Retinal pigment epithelial cell (primary cell): Measurements from ENCODE around the gene SPEF2.

ENCODE experiments used
- DNase-seq: peaks from one replicate; pipeline ENCODE4 v3.0.0-alpha.2; 2010; ENCODE audit warnings: low read depth
- H3K4me3 ChIP-seq: 2 replicates; pipeline ENCODE4 v1.5.1; 2011; ENCODE audit warnings: mild to moderate bottlenecking, low read length, control low read depth, moderate library complexity
- CTCF ChIP-seq: conservative IDR thresholded peaks from 2 replicates; pipeline ENCODE4 v1.5.1; 2011; ENCODE audit warnings: low read depth, low read length, control low read depth, inconsistent platforms

Gene SPEF2

GRCh38 chr5:35823347-35824098, 205.9 kb downstream of the SPEF2 start:
- no peak overlapping the region for H3K4me3 ChIP-seq
- DNase-seq = no peak
- TF ChIP-seq CTCF = no peak

- no peak overlapping the region for H3K4me3 ChIP-seq
- TF ChIP-seq CTCF = no peak
- no peak for DNase-seq
Measured at GRCh38 chr5:35826056-35826455, 208.4 kb downstream of the SPEF2 start.

GRCh38 chr5:35826554-35826953, 208.9 kb downstream of the SPEF2 start:
- no peak overlapping the region for H3K4me3 ChIP-seq
- DNase-seq = no peak
- TF ChIP-seq CTCF = no peak

- TF ChIP-seq CTCF = no peak
- H3K4me3 ChIP-seq = no peak overlapping the region
- DNase-seq = no peak
Measured at GRCh38 chr5:35828082-35828598, 210.5 kb downstream of the SPEF2 start.

- no peak for TF ChIP-seq CTCF
- no peak for DNase-seq
- no peak overlapping the region for H3K4me3 ChIP-seq
Measured at GRCh38 chr5:35830587-35830986, 212.9 kb downstream of the SPEF2 start.

- no peak overlapping the region for H3K4me3 ChIP-seq
- no peak for TF ChIP-seq CTCF
- DNase-seq = no peak
Measured at GRCh38 chr5:35832762-35833161, 215.1 kb downstream of the SPEF2 start.

- no peak overlapping the region for H3K4me3 ChIP-seq
- DNase-seq = no peak
- TF ChIP-seq CTCF = no peak
Measured at GRCh38 chr5:35833224-35833623, 215.6 kb downstream of the SPEF2 start.
